GM18867 (cell line): ENCODE measurements around the gene TRIM26.
A peak's percentile ranks its signal among the peaks of the same experiment; 100 is the strongest.
"Not testable (repeated sequence)": the region's sequence is repeated elsewhere in the genome, so short reads cannot be mapped to it uniquely, and the experiment has no call there.

ENCODE experiments used
- ATAC-seq: cut with Tn5 transposase; IDR thresholded peaks from one replicate; pipeline ENCODE4 v1.9.1; 2021; ENCODE audit warnings: mild to moderate bottlenecking, moderate library complexity; ENCODE audit not compliant: unreplicated experiment

Gene TRIM26

GRCh38 chr6:30172681-30173080, 40.5 kb downstream of the TRIM26 start:
- ATAC-seq = no peak

- no peak for ATAC-seq
Observed at GRCh38 chr6:30171677-30172471, 41.3 kb downstream of the TRIM26 start.

- peak; percentile 51 for ATAC-seq
Observed at GRCh38 chr6:30169658-30170614, 43.3 kb downstream of the TRIM26 start.

GRCh38 chr6:30168741-30169140, 44.5 kb downstream of the TRIM26 start:
- ATAC-seq = no peak

GRCh38 chr6:30167101-30167500, 46.1 kb downstream of the TRIM26 start:
- ATAC-seq = no peak

- not testable (repeated sequence) for ATAC-seq
Observed at GRCh38 chr6:30165238-30165637, 48.0 kb downstream of the TRIM26 start.

GRCh38 chr6:30164714-30165113, 48.5 kb downstream of the TRIM26 start:
- no peak for ATAC-seq

- ATAC-seq = no peak
Observed at GRCh38 chr6:30163918-30164654, 49.1 kb downstream of the TRIM26 start.

GRCh38 chr6:30163090-30163917, 49.9 kb downstream of the TRIM26 start, which contains the start of gene TRIM15:
TSS of gene TRIM15 (plus strand) at chr6:30163546. CDS start at chr6:30163685, 139 bp downstream.
- no peak for ATAC-seq

- ATAC-seq = no peak
Observed at GRCh38 chr6:30162265-30163089, 50.7 kb downstream of the TRIM26 start.

GRCh38 chr6:30160785-30161531, 52.2 kb downstream of the TRIM26 start, which contains the start of gene TRIM10:
TSS of gene TRIM10 (minus strand) at chr6:30161211. CDS start at chr6:30160858, 353 bp downstream.
- no peak for ATAC-seq

GRCh38 chr6:30160008-30160784, 53.0 kb downstream of the TRIM26 start:
- no peak for ATAC-seq

GRCh38 chr6:30158475-30159040, 54.6 kb downstream of the TRIM26 start:
- ATAC-seq = no peak

GRCh38 chr6:30157999-30158398, 55.2 kb downstream of the TRIM26 start:
- ATAC-seq = no peak

GRCh38 chr6:30157581-30157980, 55.6 kb downstream of the TRIM26 start:
- ATAC-seq = no peak

- no peak for ATAC-seq
Observed at GRCh38 chr6:30156774-30157173, 56.4 kb downstream of the TRIM26 start.

- ATAC-seq = no peak
Observed at GRCh38 chr6:30156262-30156599, 57.0 kb downstream of the TRIM26 start.
